ENCODE measurements around the gene FBN2.

Gene FBN2

DNA sequence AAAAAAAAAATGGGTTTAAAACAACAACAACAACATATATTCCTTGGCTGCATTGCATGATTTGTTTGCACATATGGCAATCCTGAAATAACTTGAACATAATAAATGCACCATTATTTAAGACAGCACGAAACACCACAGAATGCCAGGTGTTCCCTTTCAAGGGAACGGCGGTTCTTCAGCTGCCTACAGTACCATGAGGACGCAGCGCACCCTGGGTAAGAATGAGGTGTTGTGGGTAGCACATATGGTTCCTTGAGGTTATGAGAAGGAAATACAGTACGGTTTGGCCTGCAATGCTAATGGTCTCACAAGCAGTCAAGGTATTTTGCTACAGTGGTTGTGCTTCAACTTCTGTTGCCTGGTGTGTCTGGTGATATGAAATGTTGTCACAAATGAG is 279.7 kb downstream of the FBN2 start:
- Histone ChIP-seq H3K27me3 (peaks cover 10% of the 10 kb centered on the region), H3K4me3 (ENCODE audit: low read depth, low read length) (no peak overlapping the region), H3K36me3 (no peaks in the 10 kb centered on the region), H3K4me1 (no peaks in the 10 kb centered on the region), H3K9me3 (no peaks in the 10 kb centered on the region)
- DNase-seq: no peak
- TF ChIP-seq, protein P1, sequence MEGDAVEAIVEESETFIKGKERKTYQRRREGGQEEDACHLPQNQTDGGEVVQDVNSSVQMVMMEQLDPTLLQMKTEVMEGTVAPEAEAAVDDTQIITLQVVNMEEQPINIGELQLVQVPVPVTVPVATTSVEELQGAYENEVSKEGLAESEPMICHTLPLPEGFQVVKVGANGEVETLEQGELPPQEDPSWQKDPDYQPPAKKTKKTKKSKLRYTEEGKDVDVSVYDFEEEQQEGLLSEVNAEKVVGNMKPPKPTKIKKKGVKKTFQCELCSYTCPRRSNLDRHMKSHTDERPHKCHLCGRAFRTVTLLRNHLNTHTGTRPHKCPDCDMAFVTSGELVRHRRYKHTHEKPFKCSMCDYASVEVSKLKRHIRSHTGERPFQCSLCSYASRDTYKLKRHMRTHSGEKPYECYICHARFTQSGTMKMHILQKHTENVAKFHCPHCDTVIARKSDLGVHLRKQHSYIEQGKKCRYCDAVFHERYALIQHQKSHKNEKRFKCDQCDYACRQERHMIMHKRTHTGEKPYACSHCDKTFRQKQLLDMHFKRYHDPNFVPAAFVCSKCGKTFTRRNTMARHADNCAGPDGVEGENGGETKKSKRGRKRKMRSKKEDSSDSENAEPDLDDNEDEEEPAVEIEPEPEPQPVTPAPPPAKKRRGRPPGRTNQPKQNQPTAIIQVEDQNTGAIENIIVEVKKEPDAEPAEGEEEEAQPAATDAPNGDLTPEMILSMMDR (IDR thresholded peaks at IDR 0.05; ENCODE audit: low read depth, low read length): no peak

DNA sequence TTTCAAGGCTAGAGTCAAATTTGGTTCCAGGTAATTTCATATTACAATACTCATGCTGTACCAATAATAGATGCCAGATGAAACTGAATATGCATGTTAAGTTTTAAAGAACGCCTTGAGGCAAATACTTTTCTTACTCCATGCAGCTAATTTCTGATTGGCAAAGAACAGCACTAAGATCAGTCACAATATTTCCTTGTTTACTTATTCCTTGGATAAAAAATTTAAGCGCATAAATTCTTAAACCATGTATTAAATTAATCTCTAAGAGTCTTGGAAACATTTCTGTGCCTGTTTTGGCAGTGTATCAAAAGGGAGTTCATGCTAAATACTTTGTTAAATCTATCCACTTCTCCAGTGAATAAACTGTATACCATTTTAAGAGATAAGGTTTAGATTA is 281.0 kb downstream of the FBN2 start:
- Histone ChIP-seq H3K27me3 (peaks cover 6% of the 10 kb centered on the region), H3K4me1 (no peaks in the 10 kb centered on the region), H3K36me3 (no peaks in the 10 kb centered on the region), H3K4me3 (ENCODE audit: low read depth, low read length) (no peak overlapping the region), H3K9me3 (no peaks in the 10 kb centered on the region)
- TF ChIP-seq, protein P1 (IDR thresholded peaks at IDR 0.05; ENCODE audit: low read depth, low read length): no peak
- DNase-seq: no peak

GRCh38 chr5:128254789-128255188 is 283.3 kb downstream of the FBN2 start:
- Histone ChIP-seq H3K27me3 (no peaks in the 10 kb centered on the region), H3K9me3 (no peaks in the 10 kb centered on the region), H3K36me3 (no peaks in the 10 kb centered on the region), H3K4me3 (ENCODE audit: low read depth, low read length) (no peak overlapping the region), H3K4me1 (no peaks in the 10 kb centered on the region)
- no peak for DNase-seq
- TF ChIP-seq, protein P1 (IDR thresholded peaks at IDR 0.05; ENCODE audit: low read depth, low read length): no peak

DNA sequence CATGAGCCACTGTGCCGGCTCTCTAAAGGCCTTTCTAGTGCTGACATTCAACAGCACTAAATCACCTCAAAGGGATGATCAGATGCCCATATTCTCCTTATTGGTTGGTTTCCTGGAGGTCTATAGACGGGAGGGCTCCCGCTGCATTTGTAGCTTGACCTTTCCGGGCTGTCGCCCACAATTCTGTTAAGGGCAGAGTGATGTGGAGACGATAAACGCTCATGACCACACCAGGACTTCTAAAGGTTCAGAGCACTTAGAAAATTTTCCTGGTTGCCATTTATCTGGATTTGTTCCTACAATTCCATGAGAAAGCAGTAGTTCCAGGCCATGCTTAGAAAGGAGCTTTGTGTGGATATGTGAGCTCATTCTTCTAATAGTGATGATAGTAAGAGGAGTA is 284.2 kb downstream of the FBN2 start:
- H3K4me1 ChIP-seq: no peaks in the 10 kb centered on the region
- H3K9me3 ChIP-seq: no peaks in the 10 kb centered on the region
- no peaks in the 10 kb centered on the region for H3K27me3 ChIP-seq
- no peaks in the 10 kb centered on the region for H3K36me3 ChIP-seq
- no peak for DNase-seq
- TF ChIP-seq, protein P1 (IDR thresholded peaks at IDR 0.05; ENCODE audit: low read depth, low read length): no peak
- no peak overlapping the region for H3K4me3 ChIP-seq (ENCODE audit: low read depth, low read length)

DNA sequence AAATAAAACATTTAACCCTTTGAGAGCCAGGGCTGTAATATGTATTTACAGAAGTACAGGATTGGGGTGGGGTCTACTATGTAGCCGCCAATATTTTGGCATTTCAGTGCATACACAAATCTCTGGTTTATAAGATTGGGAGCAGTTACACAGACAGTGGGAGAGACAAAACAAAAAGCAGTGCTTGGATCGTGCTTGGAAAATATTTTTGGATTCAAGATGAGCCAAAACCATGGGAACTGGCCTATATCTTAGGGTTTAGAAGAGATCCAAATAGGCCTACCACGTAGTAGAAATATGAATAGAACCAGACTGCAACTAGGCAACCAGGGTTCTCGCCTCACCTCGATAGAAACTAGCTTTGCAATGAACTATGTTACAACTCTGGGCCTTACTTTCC is 284.9 kb downstream of the FBN2 start:
- H3K36me3 ChIP-seq: no peaks in the 10 kb centered on the region
- TF ChIP-seq, protein P1 (IDR thresholded peaks at IDR 0.05; ENCODE audit: low read depth, low read length): no peak
- no peaks in the 10 kb centered on the region for H3K27me3 ChIP-seq
- DNase-seq: no peak
- H3K4me1 ChIP-seq: no peaks in the 10 kb centered on the region
- H3K4me3 ChIP-seq (ENCODE audit: low read depth, low read length): no peak overlapping the region
- H3K9me3 ChIP-seq: no peaks in the 10 kb centered on the region

DNA sequence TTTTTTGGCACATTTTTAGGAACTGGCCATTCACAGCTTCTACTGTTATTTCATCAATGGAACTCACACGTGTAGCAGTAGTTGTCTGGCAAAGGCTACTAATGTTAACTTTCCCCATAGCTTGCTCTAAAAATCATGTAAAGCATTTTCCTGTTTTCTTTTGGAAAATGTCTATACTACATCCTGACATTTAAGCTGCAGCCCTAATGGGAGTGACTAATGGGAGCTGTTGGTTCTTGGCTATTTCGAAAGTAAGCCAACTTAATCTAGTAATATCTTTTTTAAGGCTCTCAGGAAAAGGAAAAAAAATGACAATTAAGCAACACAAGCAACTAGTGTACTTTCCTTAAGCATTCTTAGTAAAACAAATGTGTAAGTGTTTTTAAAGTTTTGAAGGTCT is 285.3 kb downstream of the FBN2 start:
- H3K27me3 ChIP-seq: no peaks in the 10 kb centered on the region
- no peaks in the 10 kb centered on the region for H3K36me3 ChIP-seq
- H3K9me3 ChIP-seq: no peaks in the 10 kb centered on the region
- no peaks in the 10 kb centered on the region for H3K4me1 ChIP-seq
- no peak for DNase-seq
- no peak overlapping the region for H3K4me3 ChIP-seq (ENCODE audit: low read depth, low read length)
- TF ChIP-seq, protein P1 (IDR thresholded peaks at IDR 0.05; ENCODE audit: low read depth, low read length): no peak

Measured in BE2C (cell line).